ENCODE data around the gene RINT1.

The RINT1 gene

DNA sequence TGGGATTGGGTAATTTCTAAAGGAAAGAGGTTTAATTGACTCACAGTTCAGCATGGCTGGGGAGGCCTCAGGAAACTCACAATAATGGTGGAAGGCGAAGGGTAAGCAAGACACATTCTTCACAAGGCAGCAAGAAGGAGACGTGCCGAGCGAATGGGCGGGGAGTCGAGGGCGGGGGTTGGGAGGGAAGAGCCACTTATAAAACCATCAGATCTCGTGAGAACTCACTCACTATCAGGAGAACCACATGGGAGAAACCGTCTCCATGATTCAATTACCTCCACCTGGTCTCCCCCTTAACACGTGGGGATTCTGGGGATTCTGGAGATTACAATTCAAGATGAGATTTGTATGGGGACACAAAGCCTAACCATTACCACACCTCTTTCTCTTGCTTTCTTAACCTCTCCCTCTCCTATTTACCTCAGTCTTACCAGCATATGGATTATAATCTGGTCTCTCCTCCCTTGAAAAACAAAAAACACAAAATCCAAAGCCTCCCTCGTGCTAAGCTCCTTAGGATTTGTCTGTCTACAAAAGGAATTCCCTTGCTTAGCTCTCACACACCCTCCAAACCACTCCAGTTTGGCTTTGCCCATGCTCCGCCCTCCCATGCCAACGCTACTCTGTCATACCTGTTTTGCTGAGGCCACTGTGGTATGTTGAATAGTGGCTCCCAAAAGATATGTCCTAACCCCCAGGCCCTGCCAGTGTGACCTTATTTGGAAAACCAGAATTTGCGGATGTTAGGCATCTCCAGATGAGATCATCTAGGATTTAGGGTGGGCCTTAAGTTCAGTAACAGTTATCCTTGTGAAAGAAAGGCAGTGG is 68.9 kb downstream of the RINT1 start:
- DNase-seq: no peak

DNA sequence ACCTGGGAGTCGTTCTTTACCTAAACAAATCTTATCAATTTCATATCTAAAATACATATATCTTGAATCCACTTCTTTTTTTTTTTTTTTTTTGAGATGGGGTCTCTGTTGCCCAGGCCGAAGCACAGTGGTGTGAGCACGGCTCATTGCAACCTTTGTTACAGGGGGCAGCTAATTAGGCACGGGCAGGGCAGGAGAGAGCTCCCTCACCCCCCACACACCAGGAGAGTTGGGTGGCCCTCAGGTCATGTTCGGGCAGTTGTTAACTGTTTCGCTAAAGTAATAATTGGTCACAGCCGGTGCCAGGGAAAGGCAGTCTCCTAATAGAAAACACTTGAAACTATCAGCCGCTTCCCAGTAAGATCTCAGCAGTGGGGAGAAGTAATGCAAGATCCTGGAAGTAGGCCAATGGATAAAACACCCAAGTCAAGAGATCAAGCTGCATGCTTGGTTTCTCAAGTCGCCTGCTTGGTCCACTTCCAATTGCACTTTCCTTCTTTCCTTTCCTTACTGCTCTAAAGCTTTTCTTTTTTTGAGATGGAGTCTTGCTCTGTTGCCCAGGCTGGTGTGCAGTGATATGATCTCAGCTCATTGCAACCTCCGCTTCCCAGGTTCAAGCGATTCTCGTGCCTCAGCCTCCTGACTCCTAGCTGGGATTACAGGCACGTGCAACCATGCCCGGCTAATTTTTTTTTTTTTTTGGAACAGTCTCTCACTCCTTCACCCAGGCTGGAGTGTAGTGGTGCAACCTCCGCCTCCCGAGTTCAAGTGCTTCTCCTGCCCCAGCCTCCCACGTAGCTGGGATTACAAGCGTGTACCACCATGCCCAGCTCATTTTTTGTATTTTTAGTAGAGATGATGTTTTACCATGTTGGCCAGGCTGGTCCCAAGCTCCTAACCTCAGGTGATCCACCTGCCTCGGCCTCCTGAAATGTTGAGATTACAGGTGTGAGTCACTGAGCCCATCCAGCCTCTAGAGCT is 70.6 kb downstream of the RINT1 start:
- DNase-seq: peak; percentile 22

DNA sequence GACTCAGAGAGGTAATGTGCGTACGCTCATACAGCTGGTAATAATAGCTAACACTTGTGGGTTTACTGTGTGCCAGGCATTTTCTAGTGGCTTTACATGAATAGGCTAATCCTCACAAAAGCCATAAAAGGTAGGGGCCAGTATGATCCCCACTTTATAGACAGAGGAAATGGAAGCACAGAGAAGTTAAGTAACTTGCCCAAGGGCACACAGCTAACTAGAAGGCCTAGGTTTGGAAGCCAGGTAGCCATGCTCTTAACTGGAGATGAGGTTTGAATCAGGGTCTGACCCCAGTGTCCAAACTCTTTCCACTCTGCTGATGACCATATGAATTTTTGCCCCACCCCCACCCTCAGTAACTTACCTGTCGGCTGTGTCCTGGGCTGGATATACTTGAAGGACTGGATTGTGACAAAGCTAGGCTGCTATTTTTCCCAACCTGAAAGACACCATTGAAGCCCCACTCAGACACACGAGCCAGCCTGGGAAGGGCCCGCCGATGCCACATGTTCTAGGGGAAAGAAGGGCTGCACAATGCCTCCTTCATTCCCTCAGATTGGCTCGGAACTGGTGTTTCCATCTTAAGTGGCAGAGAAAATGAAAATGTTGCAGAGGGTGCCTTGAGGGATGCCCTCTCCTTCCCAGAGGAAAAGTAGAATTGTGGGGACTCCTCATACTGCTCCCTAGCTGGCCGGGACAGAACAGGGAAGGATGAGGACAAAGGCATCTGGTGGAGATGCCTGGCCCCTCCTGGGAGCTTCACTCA is 78.3 kb downstream of the RINT1 start:
- no peak for DNase-seq

DNA sequence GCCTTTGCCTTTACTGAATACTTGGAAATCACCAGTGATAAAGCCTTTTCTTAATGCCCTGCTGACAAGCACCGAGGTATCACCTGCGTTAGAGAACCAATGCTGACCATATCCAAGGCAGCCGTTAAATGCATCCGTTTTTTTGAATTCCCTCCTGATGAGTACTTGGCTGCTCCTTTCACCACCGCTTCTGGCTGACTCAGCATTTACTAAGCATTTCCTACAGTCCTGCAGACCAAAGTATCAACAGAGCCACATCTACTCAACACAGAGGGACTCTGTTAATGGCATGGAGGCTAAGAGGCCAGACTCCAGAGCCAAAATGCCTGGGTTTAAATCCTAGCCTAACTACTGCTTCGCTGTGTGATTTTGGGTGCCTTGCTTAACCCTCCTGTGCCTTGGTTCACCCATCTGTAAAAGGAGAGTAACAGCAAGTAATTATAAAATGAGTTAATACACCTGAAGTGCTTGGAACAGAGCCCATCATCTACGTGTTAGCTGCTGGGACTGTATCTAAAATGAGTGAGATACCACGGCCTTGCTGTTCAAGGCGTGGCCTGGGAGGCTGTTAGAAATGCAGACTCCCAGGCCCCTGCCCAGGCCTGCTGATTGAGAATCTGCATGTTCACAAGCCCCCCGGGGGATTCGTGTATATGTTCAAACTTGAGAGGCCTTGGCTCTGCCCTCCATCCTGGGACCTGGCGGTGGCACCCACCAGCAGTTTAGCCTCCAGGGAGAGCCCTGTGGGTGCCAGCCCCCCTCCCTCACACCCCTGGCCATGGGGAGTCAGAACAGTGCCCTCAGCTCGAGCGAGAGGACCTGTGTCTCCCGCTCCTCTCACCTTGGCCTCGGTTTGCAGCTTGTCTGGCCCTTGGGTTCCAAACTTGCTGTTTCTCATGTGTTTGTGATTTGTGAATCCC is 80.1 kb downstream of the RINT1 start:
- no peak for DNase-seq

DNA sequence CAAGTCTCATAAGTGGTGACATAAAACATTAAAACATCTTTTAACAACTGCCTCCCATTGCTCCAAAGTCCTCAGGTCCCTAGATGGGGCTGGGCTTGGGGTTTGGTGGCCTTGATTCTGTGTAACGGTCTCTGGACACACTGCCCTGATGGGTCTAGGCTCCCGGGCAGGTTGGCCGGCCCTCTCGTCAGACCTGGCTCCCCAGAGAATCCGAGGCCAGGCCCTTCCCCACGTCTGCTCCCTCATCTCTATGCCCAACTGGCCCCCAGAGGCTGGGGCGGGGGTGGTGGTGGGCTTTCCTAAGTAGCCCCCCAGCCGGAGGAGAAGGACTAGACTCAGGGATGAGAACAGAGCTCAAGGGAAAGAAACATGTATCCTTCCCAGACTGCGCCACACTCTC is 80.8 kb downstream of the RINT1 start:
- DNase-seq: no peak

- no peak for DNase-seq
Measured at GRCh38 chr7:105613611-105614330, 81.8 kb downstream of the RINT1 start.

DNA sequence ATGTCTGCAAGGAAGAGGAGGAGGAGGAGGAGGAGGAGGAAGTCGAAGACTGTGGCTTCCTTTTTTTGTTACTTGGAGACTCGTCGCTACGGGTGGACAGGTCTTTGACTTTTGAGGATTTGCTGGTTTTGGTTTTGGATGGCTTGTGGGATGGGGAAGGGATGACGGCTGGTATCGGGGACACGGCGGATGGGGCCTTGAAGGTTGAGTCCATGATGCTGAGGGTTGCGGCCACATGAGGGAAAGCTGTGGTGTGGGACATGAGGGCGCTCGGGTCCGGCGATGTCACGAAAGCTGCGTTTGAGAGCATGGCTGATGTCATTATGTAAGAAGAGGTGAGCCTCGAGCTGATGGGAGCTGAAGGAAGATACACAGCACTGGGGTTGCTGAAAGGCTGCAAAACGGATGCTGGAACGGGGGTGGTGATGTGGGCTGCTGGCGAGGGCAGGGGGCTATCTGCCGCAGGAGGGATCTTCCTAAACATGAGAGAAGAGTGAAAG is 82.4 kb downstream of the RINT1 start:
- DNase-seq: no peak
